ENCODE measurements around the gene ADRA2C. TPM values are rescaled to one million over a fixed set of nuclear protein-coding genes. Genes with fewer than 3 reads are reported as not detected.

Gene ADRA2C
- total RNA-seq, 1 donor from 2014 or later: 4.5 TPM

DNA sequence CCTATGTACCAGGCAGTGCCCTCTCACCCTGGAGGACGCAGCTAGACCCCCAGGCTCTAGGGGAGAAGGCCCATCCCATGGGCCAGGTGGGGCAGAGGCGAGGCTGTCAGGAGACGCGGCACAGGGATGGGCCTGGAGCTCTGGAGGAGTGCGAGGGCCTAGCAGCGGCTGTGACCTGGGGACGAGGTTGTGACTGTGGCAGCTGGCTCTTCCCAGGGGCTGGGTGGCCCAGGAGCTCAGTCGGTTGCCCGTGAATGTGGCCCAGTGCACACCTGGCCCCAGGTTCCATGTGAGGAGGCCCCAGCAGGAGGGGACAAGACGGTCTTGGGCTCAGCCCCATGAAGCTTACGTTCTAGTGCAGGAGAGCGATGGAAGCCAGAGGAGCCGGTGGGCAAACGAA lies 31.0 kb upstream of the ADRA2C start:
- TF ChIP-seq, protein P1, sequence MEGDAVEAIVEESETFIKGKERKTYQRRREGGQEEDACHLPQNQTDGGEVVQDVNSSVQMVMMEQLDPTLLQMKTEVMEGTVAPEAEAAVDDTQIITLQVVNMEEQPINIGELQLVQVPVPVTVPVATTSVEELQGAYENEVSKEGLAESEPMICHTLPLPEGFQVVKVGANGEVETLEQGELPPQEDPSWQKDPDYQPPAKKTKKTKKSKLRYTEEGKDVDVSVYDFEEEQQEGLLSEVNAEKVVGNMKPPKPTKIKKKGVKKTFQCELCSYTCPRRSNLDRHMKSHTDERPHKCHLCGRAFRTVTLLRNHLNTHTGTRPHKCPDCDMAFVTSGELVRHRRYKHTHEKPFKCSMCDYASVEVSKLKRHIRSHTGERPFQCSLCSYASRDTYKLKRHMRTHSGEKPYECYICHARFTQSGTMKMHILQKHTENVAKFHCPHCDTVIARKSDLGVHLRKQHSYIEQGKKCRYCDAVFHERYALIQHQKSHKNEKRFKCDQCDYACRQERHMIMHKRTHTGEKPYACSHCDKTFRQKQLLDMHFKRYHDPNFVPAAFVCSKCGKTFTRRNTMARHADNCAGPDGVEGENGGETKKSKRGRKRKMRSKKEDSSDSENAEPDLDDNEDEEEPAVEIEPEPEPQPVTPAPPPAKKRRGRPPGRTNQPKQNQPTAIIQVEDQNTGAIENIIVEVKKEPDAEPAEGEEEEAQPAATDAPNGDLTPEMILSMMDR (IDR thresholded peaks at IDR 0.05; ENCODE audit: borderline replicate concordance): no peak
- H3K4me1 ChIP-seq: peaks cover 5% of the 10 kb centered on the region
- H3K36me3 ChIP-seq: no peaks in the 10 kb centered on the region
- DNase-seq: no peak
- H3K9me3 ChIP-seq (replicated peaks): peaks cover 10% of the 10 kb centered on the region
- no peak overlapping the region for H3K27ac ChIP-seq (replicated peaks)
- intact Hi-C loops (cut with micrococcal nuclease): no loop called here
- no peak overlapping the region for H3K4me3 ChIP-seq
- H3K27me3 ChIP-seq (ENCODE audit: low read depth): peaks cover 82% of the 10 kb centered on the region

DNA sequence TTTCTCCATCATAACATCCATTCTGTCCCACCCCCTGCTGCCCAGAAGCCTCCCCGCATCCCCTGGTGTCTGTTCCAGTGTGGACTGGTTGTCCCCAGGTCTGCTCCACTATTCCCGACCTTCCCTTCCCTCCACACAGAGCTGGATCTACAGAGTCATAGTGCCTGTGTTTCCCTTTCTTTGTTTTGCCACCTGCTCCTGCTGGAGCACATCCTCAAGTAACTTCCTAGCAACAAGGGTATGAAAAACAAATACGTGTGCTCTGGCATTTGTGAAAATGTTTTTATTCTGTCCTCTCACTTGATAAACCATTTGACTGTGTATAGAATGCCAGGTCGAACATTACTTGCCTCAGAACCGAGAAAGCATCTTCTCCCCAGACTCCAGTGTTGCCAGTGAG lies 29.9 kb upstream of the ADRA2C start:
- H3K36me3 ChIP-seq: no peaks in the 10 kb centered on the region
- DNase-seq: no peak
- intact Hi-C loops (cut with micrococcal nuclease): no loop called here
- H3K4me3 ChIP-seq: no peak overlapping the region
- H3K4me1 ChIP-seq: no peaks in the 10 kb centered on the region
- H3K27me3 ChIP-seq (ENCODE audit: low read depth): peaks cover 87% of the 10 kb centered on the region
- no peak overlapping the region for H3K27ac ChIP-seq (replicated peaks)
- TF ChIP-seq, protein P1 (IDR thresholded peaks at IDR 0.05; ENCODE audit: borderline replicate concordance): no peak
- peaks cover 10% of the 10 kb centered on the region for H3K9me3 ChIP-seq (replicated peaks)

DNA sequence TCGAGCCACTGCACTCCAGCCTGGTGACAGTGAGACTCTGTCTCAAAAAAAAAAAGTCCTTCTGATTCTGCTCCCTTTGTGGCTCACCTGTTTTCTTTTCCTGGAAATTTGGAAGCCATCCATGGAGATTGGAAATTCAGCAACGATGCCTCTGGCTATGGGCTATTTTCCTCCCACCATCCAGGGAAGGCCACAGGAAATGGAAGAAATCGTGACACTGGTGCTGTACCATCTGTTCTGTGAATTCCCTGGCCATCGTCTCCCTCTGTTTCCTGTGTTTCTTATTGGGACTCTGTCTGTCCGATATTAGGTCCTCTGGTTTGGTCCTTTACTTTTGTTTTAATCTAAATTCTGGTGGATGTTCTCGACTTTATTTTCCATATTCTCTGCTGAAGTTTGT lies 29.4 kb upstream of the ADRA2C start:
- Histone ChIP-seq H3K27me3 (ENCODE audit: low read depth) (peaks cover 90% of the 10 kb centered on the region), H3K4me1 (no peaks in the 10 kb centered on the region), H3K27ac (replicated peaks) (no peak overlapping the region), H3K36me3 (no peaks in the 10 kb centered on the region), H3K4me3 (no peak overlapping the region), H3K9me3 (replicated peaks) (peaks cover 6% of the 10 kb centered on the region)
- DNase-seq: no peak
- intact Hi-C loops (cut with micrococcal nuclease): no loop called here
- TF ChIP-seq, protein P1 (IDR thresholded peaks at IDR 0.05; ENCODE audit: borderline replicate concordance): no peak

DNA sequence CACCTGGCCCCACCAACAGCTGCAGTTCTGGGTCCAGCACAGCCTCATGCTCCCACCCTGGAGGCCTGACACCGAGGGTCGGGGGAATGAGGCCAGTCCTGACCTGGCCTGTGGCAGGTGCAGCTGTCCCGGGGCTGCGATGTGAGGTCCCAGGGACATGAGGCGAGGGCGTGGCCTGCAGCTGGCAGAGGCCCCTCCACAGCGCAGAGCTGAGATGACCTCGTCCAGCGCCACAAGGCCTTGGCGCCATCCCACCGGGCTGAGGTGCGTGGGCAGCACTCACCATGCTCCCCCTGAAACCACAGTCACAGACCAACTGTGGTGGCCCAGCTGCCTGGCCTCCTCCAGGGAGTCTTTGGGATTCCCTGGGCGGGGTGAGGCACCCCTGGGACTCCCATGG lies 26.6 kb upstream of the ADRA2C start:
- TF ChIP-seq, protein P1 (IDR thresholded peaks at IDR 0.05; ENCODE audit: borderline replicate concordance): no peak
- peaks cover 15% of the 10 kb centered on the region for H3K9me3 ChIP-seq (replicated peaks)
- H3K36me3 ChIP-seq: no peaks in the 10 kb centered on the region
- H3K27me3 ChIP-seq (ENCODE audit: low read depth): peaks cover 95% of the 10 kb centered on the region
- H3K27ac ChIP-seq (replicated peaks): no peak overlapping the region
- H3K4me1 ChIP-seq: no peaks in the 10 kb centered on the region
- intact Hi-C loops (cut with micrococcal nuclease): no loop called here
- H3K4me3 ChIP-seq: no peak overlapping the region
- DNase-seq: no peak

DNA sequence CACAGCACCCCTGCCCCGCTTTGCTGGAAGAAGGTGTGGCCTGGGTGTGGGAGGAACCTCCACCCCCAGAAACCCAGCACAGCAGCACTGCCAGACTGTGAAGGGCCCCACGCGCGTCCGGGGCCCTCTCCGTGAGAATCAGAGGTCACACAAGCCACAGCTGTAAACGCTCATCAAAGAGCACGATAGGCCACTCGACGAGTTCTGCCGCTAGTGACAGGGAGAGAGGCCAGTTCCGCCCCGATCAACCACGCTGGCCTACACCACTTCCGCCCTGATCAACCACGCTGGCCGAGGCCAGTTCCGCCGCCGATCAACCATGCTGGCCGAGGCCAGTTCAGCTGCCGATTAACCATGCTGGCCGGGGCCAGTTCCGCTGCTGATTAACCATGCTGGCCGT lies 25.9 kb upstream of the ADRA2C start:
- intact Hi-C loops (cut with micrococcal nuclease): no loop called here
- Histone ChIP-seq H3K27me3 (ENCODE audit: low read depth) (peaks cover 95% of the 10 kb centered on the region), H3K9me3 (replicated peaks) (peaks cover 15% of the 10 kb centered on the region), H3K4me1 (peaks cover 5% of the 10 kb centered on the region), H3K4me3 (no peak overlapping the region), H3K36me3 (no peaks in the 10 kb centered on the region), H3K27ac (replicated peaks) (no peak overlapping the region)
- TF ChIP-seq, protein P1 (IDR thresholded peaks at IDR 0.05; ENCODE audit: borderline replicate concordance): no peak
- no peak for DNase-seq
